HepG2 (cell line): ENCODE measurements around the gene PTPMT1.

Experiments used
- EP300 ChIP-seq, 3 experiments: sonication (generic) in 1 of 3; formaldehyde crosslinking in 1 of 3; IDR thresholded peaks; 2 replicates each; pipeline versions ENCODE4 v1.5.1 to v1.6.1; 2011 to 2020; ENCODE audit warnings: low read depth in 2 of 3, low read length in 2 of 3, borderline replicate concordance in 1 of 3, improper control_type of control experiment in 1 of 3, mild to moderate bottlenecking in 1 of 3, missing genetic modification reagents in 1 of 3, moderate library complexity in 1 of 3
- HOXA9 ChIP-seq: sonication (generic); formaldehyde crosslinking; IDR thresholded peaks from 2 replicates; pipeline ENCODE4 v1.8.1; 2022; ENCODE audit warnings: missing genetic modification reagents, mild to moderate bottlenecking, moderate library complexity, borderline replicate concordance
- JUND ChIP-seq: sonication (generic); formaldehyde crosslinking; IDR thresholded peaks from 2 replicates; pipeline ENCODE4 v1.8.0; 2022; ENCODE audit warnings: mild to moderate bottlenecking, missing genetic modification reagents
- KDM5B ChIP-seq: sonication (generic); formaldehyde crosslinking; IDR thresholded peaks from 2 replicates; pipeline ENCODE4 v1.4.0; 2020; ENCODE audit warnings: missing genetic modification reagents, mild to moderate bottlenecking, borderline replicate concordance
- LCORL ChIP-seq, 2 experiments: fragments of 450-650 bp in 1 of 2; sonication (generic) in 1 of 2; formaldehyde crosslinking in 1 of 2; IDR thresholded peaks; 2 replicates each; pipeline versions ENCODE4 v1.5.0 to v1.6.1; 2017 to 2020; ENCODE audit warnings: antibody characterized with exemption in 1 of 2, missing genetic modification reagents in 1 of 2
- MIER2 ChIP-seq: IDR thresholded peaks from 2 replicates; pipeline ENCODE4 v1.6.1; 2016; ENCODE audit warnings: missing biosample characterization, missing genetic modification reagents
- NR2F1 ChIP-seq, 2 experiments: fragments of 450-650 bp in 1 of 2; formaldehyde crosslinking in 1 of 2; IDR thresholded peaks; 2 replicates each; pipeline versions ENCODE4 v1.5.0 to v1.6.1; 2016 to 2020; ENCODE audit warnings: mild to moderate bottlenecking in 1 of 2, missing compliant biosample characterization in 1 of 2, missing genetic modification reagents in 1 of 2, moderate library complexity in 1 of 2
- RNF2 ChIP-seq: fragments of 450-650 bp; conservative IDR thresholded peaks from 2 replicates; pipeline ENCODE4 v1.6.1; 2016; ENCODE audit warnings: low read depth
- USF2 ChIP-seq, 2 experiments: sonication (generic) in 1 of 2; formaldehyde crosslinking in 1 of 2; IDR thresholded peaks; 2 replicates each; pipeline versions ENCODE4 v1.5.1 to v1.6.1; 2011 to 2020; ENCODE audit warnings: borderline replicate concordance in 1 of 2, low read depth in 1 of 2, low read length in 1 of 2, mild to moderate bottlenecking in 1 of 2, missing genetic modification reagents in 1 of 2, moderate library complexity in 1 of 2
- YY1 ChIP-seq: IDR thresholded peaks from 2 replicates; pipeline ENCODE4 v1.6.1; 2011; ENCODE audit warnings: low read length, low read depth, moderate library complexity, mild to moderate bottlenecking; ENCODE audit not compliant: insufficient read depth, insufficient replicate concordance
- ZFP36L1 ChIP-seq: sonication (generic); formaldehyde crosslinking; IDR thresholded peaks from 2 replicates; pipeline ENCODE4 v1.8.0; 2022; ENCODE audit warnings: mild to moderate bottlenecking, missing genetic modification reagents, moderate library complexity
- ZNF274 ChIP-seq: sonication (generic); formaldehyde crosslinking; IDR thresholded peaks from 2 replicates; pipeline ENCODE4 v1.5.1; 2020; ENCODE audit warnings: mild to moderate bottlenecking, missing genetic modification reagents
- ZNF407 ChIP-seq: sonication (generic); formaldehyde crosslinking; IDR thresholded peaks from one replicate; pipeline ENCODE4 v1.5.1; 2020; ENCODE audit warnings: mild to moderate bottlenecking, missing genetic modification reagents; ENCODE audit errors: not compliant biosample characterization

- TF ChIP-seq MIER2 (CRISPR knock-in tag) = no peak
- TF ChIP-seq LCORL (IDR thresholded peaks at IDR 0.05) = no peak
- no peak for TF ChIP-seq LCORL (CRISPR knock-in tag; IDR thresholded peaks at IDR 0.05)
- TF ChIP-seq ZFP36L1 (CRISPR knock-in tag) = no peak
- TF ChIP-seq NR2F1 (CRISPR knock-in tag; IDR thresholded peaks at IDR 0.05) = no peak
- no peak for TF ChIP-seq YY1
- no peak for TF ChIP-seq ZNF407 (CRISPR knock-in tag)
- no peak for TF ChIP-seq ZNF274 (CRISPR knock-in tag)
- TF ChIP-seq HOXA9 (CRISPR knock-in tag) = no peak
- no peak for TF ChIP-seq EP300 (IDR thresholded peaks at IDR 0.05; ENCODE audit: low read depth in 2 of 2, low read length in 2 of 2)
- no peak for TF ChIP-seq EP300 (CRISPR knock-in tag; IDR thresholded peaks at IDR 0.05; ENCODE audit: borderline replicate concordance)
- no peak for TF ChIP-seq JUND (CRISPR knock-in tag)
- no peak for TF ChIP-seq KDM5B (CRISPR knock-in tag)
- TF ChIP-seq USF2 (IDR thresholded peaks at IDR 0.05; ENCODE audit: low read depth, low read length) = no peak
- no peak for TF ChIP-seq USF2 (CRISPR knock-in tag; IDR thresholded peaks at IDR 0.05; ENCODE audit: borderline replicate concordance)
- TF ChIP-seq RNF2 = no peak
Observed at GRCh38 chr11:47592970-47593369, 27.6 kb downstream of the PTPMT1 start.
